NCI-H446 (cell line): ENCODE data around the gene CYSTM1.
"Not testable (repeated sequence)": the region's sequence is repeated elsewhere in the genome, so short reads cannot be mapped to it uniquely, and the experiment has no call there.

Source experiments
- DNase-seq, 2 experiments: peaks; one replicate each; lab custom pipeline; 2025; lab: John Stamatoyannopoulos, UW

Gene CYSTM1

DNA sequence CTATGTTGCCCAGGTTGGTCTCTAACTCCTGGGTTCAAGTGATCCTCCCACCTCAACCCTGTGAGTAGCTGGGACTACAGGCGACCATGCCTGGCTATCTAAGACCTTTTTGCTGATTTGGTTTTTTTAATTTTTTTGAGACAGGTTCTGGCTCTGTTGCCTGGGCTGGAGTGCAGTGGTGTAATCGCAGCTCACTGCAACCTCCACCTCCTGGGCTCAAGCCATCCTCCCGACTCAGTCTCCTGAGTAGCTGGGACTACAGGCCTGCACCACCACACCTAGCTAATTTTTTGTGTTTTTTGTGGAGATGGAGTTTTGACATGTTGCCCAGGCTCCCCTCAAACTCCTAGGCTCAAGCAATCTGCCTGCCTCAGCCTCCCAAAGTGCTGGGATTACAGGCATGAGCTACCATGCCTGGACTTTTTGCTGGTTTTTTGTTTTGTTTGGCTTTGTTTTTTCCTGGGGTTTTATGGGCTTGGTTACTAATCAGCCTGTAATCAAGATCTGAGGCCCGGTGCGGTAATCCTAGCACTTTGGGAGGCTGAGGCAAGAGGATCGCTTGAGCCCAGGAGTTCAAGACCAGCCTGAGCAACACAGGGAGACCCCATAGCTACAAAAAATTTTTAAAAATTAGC is 3.6 kb downstream of the CYSTM1 start:
- DNase-seq = no peak

DNA sequence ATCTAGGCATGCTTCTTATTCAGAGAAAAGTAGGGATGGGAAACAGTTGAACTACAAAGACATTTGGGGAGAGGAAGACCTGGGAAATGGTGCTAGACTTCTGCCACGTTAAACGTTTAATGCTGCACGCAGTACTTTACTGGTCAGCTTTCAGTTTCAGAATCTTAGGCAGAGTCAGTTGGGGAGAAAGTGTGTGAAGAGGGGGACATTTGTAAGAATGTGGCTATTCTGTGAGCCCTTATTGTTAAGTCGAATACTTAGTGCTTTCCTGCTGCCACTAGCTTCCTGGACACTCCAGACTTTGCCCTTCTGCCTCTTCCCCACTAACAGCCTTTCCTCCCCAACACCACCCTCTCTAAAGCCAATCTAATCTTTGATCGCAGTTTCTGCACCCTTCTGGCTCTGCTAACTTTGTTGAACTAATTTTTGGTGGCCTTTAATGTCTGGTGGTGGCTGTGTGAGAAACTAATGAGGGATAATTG is 6.1 kb downstream of the CYSTM1 start:
- DNase-seq = no peak

DNA sequence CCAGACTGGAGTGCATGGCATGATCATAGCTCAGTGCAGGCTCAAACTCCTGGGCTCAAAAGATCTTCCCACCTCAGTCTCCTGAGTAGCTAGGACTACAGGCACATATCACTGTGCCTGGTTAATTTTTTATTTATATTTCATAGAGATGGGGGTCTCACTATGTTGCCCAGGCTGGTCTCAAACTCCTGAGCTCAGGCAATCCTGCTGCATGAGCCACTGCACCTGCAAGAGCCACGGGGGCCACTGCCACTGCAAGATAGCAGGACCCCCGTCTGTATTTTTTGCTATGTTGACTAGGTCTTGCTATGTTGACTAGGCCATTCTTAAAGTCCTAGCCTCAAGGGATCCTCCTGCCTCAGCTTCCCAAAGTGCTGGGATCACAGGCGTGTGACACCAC is 6.5 kb downstream of the CYSTM1 start:
- DNase-seq = no peak

DNA sequence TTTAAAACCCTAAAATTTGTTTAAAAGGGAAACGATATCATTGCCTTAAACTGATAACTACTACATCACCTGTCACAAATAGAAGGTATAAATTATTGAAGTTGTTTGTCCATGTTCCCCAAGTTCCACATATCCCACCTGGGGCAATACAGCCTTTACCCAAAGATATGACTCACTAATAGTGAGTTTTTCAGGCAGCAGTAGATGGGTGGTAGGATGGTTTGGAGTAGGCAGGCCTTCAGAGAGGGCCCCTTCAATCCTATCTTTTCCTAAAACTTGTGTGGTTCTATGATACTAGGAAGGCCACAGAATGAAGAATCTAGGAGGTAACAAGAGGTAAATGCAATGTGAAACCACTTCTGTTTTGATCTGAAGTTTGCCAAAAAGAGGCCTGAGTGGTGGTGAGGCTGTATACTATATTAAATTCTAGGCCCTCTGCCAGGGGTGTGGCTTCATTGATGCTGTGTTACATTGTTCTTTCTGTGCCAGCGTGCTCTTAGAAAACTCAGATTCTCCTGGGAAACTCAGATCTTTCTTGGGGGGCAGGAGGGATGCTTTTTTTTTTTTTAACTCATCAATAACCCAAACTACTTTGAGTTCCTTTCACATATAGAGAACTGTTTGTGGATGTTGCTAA is 7.2 kb downstream of the CYSTM1 start:
- peak in 1 of 2 experiments; percentile 39 for DNase-seq

DNA sequence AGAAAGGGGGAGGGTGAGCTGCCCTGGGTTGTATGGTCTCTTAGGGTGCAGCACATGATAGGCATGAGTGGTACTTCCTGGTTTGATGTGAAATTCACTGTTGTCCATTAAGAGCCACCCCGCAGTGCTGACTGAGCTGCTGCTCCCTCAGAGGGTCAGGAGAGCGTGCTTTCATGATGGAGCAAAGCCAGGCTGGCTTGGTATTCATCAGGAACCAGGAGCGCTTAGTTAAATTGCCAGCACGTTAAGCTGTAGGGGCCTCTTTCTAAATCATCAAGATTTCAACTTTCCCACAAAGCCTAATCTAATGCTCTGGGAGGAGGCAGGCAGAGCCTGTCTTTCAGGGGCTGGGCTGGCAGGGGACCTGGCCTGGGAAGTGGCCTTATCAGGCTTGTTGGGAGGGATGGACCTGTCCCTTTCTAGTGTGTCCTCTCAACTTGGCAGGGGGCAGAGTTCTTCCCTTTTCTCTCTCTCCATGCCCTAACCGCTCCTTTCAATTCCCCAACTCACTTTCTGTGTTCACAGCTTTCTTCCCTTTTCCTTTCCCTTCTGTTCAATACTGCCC is 7.9 kb downstream of the CYSTM1 start:
- peak in 1 of 2 experiments; percentile 21 for DNase-seq

DNA sequence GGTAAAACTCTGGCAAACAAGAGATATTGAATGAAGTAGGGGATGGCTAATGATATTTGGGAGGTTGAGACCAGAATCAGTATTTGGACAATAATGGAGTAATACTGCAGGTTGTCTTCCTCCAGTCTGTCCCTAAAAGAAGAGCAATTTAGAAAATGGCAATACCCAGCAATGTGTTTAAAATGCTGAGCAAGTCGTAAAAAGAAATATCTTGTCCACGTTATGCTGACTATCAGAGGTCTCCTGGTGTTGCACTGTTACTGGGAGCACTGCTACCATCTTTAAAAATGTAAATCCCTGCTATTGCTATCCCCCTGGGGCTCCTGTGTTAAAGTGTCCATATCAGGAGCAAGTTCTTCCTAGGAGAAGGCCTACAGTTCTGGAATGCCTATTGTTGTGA is 10.4 kb downstream of the CYSTM1 start:
- DNase-seq = no peak

DNA sequence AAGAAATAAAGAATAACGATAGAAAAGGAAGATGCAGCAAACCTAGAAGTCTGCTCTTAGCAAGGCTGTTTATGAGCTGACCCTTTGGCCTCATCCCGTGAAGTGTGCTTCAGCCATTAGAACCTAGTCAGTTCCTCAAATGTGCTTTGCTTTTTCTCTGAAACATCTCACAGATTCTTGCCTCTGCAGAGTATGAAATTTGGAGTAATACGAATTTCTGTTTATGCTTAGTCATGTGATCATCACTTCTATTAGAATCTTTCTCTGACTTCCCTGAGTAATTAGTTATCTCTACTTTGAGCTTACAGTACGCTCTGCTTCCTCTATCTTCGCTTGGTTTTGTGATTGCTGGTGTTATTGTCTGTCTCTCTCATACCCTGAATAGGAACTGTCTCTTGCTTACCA is 11.3 kb downstream of the CYSTM1 start:
- no peak for DNase-seq

DNA sequence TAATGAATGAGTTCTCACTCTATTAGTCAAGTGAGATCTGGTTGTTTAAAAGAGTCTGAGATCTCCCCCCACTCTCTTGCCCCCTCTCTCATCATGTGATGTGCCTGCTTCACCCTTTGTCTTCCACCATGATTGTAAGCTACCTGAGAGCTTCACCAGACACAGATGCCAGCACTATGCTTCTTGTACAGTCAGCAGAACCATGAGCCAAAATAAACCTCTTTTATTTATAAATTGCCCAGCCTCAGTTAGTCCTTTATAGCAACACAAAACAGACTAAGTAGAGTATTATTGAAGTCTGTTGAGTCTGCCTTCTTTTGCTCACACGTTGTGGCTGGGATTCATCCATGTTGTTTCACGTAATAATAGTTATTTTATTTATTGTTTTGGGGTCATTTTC is 14.3 kb downstream of the CYSTM1 start:
- no peak for DNase-seq

DNA sequence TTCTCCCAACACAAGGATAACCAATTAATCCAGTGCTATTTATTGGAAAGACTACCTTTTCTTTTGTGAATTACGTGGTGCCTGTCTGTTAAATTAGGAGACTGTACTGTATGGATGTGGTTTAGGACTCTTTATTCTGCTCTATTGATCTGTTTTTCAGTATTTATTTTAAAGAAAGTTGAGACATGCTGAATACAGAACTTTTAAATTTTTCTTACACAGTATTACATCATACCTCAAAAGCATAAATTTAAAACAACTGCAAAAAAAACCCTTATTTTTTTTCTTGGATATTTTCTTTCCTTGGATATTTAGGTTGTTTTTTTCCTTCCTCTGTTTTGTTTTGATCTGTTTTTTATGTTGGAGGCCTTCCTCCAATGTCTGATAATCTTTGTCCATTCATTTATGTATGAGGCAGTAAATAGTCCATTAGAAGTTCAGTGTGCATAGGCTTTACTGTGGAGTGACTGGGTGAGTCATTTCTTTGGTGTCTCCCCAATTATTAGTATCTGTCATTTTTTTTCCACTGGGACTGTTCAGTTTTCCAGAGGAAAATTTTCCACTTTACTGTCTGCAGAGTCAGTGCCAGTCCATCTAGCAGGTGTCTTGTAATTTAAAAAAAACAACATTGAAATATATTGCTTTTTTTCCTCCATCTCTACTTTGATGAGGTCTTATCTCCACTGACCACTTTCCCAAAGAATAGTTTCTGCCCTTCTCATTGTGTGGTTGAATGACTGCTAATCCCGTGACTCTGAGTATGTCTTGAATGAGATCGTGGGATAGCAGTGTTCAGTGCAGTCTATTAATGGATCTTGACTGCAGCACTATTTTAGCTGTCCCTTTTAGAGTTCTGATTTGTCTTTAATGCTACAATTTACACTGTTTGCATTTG is 15.2 kb downstream of the CYSTM1 start:
- no peak for DNase-seq

DNA sequence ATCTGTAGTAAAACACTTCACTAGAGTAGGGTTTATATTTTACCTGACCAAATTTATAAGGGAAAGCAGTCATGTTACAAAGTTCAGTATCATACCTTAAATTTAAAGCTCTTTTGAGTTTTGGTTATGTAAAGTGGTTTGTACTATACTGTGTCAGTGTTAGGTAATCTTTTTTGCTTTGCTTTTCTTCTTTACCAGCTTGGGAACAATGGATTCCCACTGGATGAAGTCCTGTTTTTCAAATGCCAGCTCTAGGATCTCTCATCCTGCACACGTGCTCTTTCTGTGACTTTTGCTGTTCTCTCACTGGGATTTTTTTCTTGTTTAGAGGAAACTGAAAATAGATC is 15.9 kb downstream of the CYSTM1 start:
- DNase-seq = no peak

DNA sequence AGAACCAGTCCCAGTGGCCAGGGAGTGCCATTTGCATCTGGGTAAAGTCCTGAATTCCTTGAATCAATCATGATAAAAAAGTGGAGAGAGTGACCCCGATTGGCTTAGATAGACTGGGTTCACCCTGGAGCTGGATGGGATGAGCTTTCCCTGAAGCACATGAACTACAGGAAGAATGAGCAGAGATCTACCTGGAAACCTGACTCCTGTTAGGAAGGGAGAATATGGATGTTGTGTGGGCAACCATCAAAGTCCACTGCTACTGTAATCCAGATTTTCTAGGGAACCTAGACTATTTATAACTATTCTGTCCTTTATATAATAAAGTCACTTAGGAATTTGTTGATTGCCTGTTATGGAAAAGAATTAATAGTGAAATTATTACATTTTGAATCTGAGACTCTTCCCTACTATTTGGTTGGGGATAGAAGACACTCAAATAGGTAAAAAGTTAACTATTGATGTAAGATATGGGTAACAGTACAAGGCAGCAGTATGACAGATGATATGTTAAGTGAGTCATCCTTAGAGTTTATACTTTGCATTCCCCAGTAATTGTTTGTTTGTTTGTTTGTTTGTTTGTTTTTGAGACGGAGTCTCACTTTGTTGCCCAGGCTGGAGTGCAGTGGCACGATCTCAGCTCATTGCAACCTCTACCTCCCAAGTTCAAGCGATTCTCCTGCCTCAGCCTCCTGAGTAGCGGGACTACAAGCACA is 17.9 kb downstream of the CYSTM1 start:
- no peak for DNase-seq

DNA sequence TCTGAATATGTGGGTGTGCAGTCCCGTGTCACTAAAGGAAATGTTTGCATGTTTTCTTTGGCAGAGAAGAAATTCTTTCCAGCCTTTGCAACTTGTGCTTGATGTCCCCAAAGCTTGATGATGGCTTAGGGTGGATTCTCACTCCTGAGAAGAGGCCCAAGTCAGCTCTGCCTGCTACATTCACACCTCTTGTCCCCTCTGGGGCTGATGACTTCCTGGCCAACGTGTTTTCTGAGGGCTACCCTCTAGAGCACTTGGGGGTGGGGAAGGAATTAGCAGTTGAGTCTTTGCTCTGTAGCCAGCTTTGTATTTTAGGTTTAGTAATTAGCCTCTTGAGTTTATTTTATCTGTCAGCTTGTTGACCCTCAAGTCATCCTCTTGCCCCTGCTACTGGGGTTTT is 19.7 kb downstream of the CYSTM1 start:
- DNase-seq = no peak

DNA sequence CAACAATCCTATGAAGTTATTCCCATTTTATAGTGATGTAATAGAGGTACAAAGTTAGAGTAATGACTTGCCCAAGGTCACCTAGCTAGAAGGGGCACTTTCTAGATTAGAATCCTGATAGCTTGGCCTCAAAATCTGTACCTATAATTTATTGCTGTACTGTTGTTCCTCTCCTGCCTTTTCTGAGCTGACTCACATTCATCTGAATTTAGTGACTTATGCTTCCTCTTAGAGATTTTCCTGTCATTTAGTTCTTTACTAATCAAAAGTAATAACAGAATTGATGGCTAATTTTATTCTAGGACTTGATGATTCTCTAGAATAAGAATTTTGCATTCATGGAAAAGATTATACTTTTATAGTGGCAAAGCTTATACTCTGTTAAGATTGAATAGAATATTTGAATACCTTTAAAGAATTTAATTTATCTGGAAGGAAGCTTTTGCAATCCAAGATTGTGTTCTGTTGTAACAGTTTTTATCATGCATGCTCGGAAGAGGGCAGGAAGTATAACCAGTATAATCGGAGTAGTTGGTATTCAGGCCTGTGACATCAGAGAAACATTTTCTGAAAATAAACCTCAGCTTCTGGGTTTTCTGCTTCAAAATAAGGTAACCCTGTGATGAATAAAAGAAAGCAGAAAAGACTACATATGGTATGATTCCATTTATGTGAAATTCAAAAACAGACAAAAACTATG is 21.3 kb downstream of the CYSTM1 start:
- DNase-seq = no peak

DNA sequence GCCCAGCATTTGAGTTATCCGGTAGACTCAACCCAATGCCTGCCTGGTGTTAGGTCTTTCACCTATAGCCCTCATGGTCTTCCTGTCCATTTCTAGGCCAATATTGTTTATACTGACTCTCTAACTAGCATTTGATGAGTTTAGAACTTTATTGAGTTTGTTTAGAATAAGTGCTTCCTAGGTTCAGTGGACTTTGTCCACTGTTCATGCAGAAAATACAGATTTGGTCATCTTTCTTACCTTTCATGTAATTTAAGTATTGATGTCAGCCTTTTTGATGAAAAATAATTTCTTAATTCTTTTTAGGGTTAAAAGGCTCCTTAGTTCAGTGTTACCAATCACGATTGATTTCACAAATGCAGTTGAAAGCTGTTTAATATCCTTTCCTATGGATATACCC is 22.0 kb downstream of the CYSTM1 start:
- DNase-seq = no peak

DNA sequence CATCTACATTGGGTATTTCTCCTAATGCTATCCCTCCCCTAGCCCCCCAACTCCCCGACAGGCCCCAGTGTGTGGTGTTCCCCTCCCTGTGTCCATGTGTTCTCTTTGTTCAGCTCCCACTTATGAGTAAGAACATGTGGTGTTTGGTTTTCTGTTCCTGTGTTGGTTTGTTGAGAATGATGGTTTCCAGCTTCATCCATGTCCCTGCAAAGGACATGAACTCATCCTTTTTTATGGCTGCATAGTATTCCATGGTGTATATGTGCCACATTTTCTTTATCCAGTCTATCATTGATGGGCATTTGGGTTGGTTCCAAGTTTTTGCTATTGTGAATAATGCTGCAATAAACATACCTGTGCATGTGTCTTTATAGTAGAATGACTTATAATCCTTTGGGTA is 23.9 kb downstream of the CYSTM1 start:
- not testable (repeated sequence) for DNase-seq

DNA sequence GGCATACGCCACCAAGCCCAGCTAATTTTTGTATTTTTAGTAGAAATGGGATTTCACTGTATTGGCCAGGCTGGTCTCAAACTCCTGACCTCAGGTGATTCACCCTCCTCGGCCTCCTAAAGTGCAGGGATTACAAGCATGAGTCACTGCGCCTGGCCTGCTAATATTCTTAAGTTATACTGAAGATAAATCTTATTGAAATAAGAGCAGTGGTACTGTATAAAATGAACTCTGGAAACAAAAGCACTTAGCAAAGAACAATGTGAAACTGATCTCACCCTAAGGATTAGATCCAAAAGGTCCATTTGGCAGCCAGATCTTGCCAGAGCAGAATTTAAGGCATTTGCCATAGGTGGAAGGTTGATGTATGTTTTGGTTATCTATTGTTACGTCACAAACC is 27.1 kb downstream of the CYSTM1 start:
- no peak for DNase-seq

DNA sequence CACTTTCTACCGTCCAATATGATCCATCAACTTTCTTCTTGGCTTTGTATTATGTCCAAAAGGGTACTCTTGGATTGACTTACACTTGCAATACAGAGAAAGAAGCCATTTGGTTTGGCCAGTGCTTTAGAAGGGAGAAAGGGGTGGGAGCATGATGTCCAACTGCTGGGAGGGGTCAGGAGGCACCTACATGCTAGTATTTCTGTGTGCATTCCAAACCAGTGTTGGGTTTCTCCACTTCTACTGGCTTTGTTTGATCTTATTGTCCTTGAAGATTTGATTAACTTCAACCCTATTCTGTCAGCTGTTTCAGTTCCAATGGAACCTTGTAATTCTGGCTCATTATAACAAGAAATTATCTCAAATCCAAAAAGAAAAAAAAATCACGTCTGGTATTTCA is 27.6 kb downstream of the CYSTM1 start:
- no peak for DNase-seq

DNA sequence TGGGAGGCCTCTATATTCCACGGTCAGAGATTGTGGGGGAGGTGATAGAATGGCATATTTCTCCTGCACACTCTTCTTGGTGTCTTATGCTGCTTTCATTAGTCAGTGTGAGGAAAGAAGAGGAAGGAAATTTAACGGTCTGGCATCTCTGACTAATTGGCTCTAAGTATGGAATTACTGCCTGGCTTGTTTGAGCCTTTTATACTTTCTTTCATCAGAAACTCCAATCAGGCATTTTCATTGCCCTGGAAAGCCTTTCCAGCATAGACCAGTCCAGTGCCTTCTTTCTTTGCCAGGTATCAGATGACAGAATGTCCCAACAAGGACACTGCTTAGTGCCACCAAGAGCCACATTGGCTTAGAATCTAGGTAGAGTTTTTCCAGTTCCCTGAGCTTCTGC is 30.2 kb downstream of the CYSTM1 start:
- no peak for DNase-seq

DNA sequence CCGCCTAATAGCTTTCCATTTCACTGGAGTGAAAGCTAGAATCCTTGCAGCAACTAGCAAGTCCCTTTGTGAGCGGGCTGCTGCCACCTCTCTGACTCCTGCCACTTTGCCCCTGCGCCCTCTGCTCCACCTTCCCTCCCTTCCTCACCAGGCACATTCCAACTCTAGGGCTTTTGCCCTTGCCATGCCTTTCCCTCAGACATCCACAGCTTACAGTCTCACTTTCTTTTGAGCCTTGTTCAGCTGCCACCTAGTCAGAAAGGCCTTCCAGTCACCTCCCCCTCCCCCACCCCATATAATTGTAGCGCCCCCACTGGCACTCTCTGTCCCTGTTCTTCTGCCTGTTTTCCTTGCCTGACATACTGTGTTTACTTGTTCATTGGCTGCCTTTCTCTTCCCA is 31.0 kb downstream of the CYSTM1 start:
- DNase-seq = no peak

DNA sequence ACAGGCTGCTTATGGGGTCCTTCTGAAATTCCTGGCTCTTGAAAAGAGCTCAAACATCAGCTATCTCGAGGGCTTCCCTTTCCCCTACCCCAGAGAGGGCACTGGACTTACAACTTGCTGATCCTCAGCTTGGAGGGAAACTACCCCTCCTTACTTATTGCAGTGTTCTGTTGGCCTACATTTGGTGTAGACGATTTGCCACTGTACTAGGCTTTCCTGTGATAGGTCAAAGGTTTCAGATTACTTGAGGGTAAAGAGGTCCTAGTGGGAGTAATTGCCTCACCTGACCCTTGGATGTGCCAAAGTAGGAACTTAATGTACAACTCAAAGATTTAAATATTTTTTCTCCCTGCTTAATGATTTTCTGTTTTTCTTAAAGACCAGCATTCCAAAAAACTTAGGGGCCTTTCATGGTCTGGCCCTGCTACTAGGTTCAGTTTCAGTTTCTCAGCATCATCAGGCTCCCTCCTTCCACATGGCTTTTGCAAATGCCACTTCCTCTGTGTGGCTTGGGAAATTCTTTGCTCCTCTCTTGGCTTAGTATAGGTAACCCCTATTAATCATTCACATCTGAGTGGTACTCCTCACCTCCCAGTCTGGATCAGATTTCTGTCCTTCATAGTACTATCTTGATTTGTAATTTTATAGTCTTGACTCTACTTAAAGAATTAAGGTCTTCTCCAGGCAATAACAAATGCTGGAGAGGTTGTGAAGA is 32.4 kb downstream of the CYSTM1 start:
- no peak for DNase-seq

DNA sequence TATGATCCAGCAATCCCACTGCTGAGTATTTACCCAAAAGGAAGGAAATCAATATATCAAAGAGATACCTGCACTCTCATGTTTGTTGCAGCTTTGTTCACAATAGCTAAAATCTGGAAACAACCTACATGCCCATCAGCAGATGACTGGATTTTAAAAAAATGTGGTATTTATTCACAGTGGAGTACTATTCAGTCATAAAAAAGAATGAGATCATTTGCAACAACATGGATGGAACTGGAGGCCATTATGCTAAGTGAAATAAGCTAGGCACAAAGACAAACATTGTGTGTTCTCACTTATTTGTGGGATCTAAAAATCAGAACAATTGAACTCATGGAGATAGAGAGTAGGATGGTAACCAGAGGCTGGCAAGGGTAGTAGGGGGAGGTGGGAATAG is 33.1 kb downstream of the CYSTM1 start:
- no peak for DNase-seq
